ENCODE measurements around the gene FBN2.

DNA sequence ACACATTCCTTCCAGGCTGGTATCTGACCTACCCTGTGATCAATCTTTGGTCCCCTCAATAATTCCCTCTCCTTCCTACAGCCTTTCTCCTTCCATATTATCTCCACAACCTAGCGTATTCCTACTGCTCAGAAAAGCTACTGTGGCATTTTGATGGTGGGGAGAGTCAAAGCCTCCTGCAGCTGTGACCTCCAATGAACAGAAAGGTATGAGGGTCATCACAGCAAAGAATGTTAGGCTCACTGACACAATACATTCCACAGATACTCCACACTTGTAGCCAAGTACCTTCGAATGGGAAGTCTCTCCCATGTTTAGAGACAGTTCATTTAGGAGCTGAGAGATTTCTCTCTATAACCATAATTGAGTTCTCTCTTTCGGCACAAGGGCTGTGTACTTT lies 5.9 kb downstream of the FBN2 start:
- TF ChIP-seq ZNF274 (IDR thresholded peaks at IDR 0.05; ENCODE audit: low read depth, low read length) (no peak), POLR2A (IDR thresholded peaks at IDR 0.05; ENCODE audit: borderline replicate concordance, extremely low read depth, insufficient read depth, insufficient read length) (no peak), YY1 (IDR thresholded peaks at IDR 0.05; ENCODE audit: extremely low read depth, insufficient replicate concordance, low read depth, low read length) (no peak), EZH2 (IDR thresholded peaks at IDR 0.05) (no peak), EZH2phosphoT487 (IDR thresholded peaks at IDR 0.05; ENCODE audit: borderline replicate concordance) (no peak), SIN3A (IDR thresholded peaks at IDR 0.05; ENCODE audit: low read depth) (no peak), SP1 (IDR thresholded peaks at IDR 0.05; ENCODE audit: low read depth) (no peak), POLR2AphosphoS5 (IDR thresholded peaks at IDR 0.05; ENCODE audit: low read depth, low read length) (no peak), EGR1 (IDR thresholded peaks at IDR 0.05; ENCODE audit: low read depth) (no peak)
- TF ChIP-seq, protein P1, sequence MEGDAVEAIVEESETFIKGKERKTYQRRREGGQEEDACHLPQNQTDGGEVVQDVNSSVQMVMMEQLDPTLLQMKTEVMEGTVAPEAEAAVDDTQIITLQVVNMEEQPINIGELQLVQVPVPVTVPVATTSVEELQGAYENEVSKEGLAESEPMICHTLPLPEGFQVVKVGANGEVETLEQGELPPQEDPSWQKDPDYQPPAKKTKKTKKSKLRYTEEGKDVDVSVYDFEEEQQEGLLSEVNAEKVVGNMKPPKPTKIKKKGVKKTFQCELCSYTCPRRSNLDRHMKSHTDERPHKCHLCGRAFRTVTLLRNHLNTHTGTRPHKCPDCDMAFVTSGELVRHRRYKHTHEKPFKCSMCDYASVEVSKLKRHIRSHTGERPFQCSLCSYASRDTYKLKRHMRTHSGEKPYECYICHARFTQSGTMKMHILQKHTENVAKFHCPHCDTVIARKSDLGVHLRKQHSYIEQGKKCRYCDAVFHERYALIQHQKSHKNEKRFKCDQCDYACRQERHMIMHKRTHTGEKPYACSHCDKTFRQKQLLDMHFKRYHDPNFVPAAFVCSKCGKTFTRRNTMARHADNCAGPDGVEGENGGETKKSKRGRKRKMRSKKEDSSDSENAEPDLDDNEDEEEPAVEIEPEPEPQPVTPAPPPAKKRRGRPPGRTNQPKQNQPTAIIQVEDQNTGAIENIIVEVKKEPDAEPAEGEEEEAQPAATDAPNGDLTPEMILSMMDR (IDR thresholded peaks at IDR 0.05 in 2 of 3, conservative IDR thresholded peaks at IDR 0.05 in 1 of 3; ENCODE audit: borderline replicate concordance in 1 of 3, insufficient read depth in 1 of 3, low read depth in 2 of 3, low read length in 2 of 3) = no peak
- TF ChIP-seq, protein P2, sequence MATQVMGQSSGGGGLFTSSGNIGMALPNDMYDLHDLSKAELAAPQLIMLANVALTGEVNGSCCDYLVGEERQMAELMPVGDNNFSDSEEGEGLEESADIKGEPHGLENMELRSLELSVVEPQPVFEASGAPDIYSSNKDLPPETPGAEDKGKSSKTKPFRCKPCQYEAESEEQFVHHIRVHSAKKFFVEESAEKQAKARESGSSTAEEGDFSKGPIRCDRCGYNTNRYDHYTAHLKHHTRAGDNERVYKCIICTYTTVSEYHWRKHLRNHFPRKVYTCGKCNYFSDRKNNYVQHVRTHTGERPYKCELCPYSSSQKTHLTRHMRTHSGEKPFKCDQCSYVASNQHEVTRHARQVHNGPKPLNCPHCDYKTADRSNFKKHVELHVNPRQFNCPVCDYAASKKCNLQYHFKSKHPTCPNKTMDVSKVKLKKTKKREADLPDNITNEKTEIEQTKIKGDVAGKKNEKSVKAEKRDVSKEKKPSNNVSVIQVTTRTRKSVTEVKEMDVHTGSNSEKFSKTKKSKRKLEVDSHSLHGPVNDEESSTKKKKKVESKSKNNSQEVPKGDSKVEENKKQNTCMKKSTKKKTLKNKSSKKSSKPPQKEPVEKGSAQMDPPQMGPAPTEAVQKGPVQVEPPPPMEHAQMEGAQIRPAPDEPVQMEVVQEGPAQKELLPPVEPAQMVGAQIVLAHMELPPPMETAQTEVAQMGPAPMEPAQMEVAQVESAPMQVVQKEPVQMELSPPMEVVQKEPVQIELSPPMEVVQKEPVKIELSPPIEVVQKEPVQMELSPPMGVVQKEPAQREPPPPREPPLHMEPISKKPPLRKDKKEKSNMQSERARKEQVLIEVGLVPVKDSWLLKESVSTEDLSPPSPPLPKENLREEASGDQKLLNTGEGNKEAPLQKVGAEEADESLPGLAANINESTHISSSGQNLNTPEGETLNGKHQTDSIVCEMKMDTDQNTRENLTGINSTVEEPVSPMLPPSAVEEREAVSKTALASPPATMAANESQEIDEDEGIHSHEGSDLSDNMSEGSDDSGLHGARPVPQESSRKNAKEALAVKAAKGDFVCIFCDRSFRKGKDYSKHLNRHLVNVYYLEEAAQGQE (IDR thresholded peaks at IDR 0.05; ENCODE audit: low read depth) = no peak
- TF ChIP-seq, protein P3, sequence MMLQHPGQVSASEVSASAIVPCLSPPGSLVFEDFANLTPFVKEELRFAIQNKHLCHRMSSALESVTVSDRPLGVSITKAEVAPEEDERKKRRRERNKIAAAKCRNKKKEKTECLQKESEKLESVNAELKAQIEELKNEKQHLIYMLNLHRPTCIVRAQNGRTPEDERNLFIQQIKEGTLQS (IDR thresholded peaks at IDR 0.05) = no peak
- TF ChIP-seq, protein P4, sequence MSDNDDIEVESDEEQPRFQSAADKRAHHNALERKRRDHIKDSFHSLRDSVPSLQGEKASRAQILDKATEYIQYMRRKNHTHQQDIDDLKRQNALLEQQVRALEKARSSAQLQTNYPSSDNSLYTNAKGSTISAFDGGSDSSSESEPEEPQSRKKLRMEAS (IDR thresholded peaks at IDR 0.05) = no peak
- TF ChIP-seq, protein P5, sequence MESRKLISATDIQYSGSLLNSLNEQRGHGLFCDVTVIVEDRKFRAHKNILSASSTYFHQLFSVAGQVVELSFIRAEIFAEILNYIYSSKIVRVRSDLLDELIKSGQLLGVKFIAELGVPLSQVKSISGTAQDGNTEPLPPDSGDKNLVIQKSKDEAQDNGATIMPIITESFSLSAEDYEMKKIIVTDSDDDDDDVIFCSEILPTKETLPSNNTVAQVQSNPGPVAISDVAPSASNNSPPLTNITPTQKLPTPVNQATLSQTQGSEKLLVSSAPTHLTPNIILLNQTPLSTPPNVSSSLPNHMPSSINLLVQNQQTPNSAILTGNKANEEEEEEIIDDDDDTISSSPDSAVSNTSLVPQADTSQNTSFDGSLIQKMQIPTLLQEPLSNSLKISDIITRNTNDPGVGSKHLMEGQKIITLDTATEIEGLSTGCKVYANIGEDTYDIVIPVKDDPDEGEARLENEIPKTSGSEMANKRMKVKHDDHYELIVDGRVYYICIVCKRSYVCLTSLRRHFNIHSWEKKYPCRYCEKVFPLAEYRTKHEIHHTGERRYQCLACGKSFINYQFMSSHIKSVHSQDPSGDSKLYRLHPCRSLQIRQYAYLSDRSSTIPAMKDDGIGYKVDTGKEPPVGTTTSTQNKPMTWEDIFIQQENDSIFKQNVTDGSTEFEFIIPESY (IDR thresholded peaks at IDR 0.05; ENCODE audit: extremely low read depth, insufficient replicate concordance, low read length) = no peak
